ENCODE data around the gene NUDT14.

The NUDT14 gene

GRCh38 chr14:105172476-105172875 is 8.6 kb downstream of the NUDT14 start:
- no peak for DNase-seq

DNA sequence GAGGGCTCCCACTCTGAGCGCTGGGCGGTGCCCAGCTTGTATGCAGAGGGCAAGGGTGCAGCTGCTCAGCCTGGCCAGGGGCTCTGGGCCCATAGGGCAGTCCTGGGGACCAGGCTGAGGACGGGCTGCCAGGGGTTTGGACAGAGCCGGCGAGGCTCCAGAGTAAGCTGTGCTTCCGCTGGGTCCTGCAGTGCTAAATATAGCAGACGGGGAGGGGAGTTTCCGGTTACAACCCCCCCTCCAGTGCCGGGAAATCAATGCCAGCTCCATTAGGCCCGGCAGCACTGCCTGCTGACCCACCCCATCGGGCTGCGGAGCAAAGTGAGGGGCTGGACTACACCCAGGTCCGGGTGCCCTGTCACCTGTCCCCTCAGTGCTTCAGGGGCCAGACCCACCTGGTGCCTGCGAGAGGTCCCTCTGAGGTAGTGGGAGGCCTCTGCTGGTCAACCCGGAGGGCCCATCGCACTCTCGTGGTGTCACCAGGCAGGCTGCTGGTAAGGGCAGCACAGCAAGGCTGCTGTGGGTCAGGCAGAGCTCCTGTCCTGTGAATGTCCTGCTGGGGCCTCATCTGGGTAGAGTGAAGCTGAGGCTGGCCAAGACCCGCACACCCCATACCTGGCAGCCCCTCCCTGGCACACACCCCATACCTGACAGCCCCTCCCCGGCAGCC is 10.0 kb downstream of the NUDT14 start:
- no peak for DNase-seq

DNA sequence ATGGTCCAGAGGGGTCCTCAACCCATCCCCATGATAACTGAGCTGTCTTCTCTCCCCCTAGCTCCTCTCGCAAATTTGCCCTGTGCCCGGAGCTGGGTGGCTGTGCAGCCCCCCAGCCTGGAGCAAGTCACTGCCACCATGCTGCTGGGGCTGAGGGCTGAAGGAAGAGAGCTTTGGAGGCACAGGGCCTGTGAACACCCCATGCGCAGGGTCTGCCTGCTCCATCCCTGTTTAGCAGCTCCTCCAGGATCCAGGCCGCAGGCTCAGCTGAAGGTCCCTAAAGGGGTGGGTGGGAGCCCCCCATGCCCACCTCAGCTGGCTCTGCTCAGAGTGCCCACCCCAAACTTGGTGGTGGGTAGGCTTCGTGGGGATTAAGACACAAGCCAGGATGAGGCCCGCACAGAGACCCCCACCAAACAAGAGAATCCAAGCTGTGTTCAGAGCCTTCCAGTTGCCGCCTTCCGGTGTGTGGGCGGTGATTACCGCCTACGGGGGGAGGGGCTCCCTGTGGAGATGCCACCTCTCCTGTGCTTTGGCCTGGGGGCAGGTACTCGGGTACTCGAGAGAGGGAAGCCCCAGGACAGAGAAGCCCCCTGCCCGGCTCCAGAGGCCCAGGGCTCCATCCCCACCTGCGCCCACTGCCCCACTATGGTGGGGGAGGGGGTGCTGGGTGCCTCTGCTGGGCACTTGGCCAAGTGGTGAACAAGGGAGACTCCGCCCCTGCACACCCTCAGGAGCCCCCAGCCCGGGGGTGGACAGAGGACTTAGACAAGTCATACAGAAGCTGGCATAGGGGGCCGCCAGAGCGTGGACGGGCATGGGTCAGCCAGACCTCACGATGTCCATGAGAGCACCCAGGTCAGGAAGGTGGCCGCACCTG is 11.1 kb downstream of the NUDT14 start:
- no peak for DNase-seq

DNA sequence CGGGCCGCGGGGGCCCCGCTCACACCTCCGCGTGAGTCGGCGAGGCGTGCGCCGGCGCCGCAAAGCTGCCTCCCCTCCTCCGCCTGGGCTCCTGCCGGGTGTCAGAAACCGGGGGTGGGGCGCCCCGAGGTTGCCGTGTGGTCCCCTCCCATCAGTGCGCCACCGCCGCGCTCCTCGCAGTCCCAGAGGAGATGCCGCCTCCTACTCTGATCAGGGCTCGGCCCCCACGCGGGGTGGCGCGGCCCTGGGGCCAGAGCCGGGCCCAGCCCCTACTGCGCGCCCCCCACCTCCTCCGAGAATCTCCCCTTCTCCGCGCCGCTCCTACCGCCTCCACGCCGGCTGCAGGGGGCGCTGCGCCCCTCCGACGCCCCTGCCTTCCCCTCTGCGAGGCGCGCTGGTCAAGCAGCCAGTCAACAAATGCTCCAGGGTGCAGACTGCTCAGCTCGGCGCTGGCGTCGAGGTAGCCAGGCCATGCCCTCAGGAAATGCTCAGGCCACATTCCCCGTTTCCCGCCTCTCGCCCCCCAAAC is 12.1 kb downstream of the NUDT14 start:
- DNase-seq = no peak

DNA sequence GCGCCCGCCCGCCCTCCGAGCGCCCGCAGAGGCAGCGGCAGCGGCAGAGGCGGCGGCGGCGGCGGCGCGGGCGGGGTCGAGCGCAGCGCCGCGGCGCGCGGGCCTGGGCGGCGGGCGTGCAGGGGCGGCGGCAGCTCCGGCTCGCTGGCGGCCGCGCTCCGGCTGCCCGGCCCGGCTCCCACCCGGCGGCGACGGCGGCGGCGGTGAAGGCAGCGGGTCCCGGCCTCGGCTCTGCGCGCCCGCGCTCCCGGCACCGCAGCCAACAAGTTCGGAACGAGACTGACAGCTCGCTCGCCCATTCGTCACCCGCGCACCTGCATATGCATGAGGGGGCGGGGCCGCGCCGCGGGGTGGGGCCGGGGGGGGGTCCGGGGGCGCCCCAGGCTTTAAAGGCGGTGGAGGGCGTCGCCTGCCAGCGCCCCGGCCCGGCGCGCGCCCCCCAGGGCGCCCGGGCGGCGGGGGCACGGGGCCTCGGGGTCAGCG is 12.6 kb downstream of the NUDT14 start, which contains the start of gene JAG2:
JAG2 (minus strand) TSS at position 281 of the 483 bp plus-strand sequence. CDS start 356 bp downstream, outside the sequence.
- no peak for DNase-seq

DNA sequence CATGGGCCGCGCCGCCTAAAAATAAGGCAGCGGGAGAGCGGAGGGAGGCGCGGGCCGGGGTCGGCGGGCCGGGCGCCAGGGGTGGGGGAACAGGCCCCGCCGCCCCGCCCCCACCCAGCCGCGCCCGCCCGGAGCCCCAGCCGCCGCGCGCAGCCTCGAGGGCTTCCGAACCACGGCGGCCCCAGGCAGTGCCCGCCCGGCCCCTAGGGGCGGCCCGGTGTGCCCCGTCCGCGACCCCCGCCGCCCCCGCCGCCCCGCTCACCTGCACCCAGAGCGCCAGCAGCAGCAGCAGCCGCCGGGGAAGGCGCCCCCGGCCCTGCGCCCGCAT is 13.1 kb downstream of the NUDT14 start:
- DNase-seq = no peak

GRCh38 chr14:105167303-105168092 is 13.6 kb downstream of the NUDT14 start:
- no peak for DNase-seq

- no peak for DNase-seq
Observed at GRCh38 chr14:105166571-105167302, 14.4 kb downstream of the NUDT14 start.

GRCh38 chr14:105165761-105166485 is 15.2 kb downstream of the NUDT14 start:
- no peak for DNase-seq

DNA sequence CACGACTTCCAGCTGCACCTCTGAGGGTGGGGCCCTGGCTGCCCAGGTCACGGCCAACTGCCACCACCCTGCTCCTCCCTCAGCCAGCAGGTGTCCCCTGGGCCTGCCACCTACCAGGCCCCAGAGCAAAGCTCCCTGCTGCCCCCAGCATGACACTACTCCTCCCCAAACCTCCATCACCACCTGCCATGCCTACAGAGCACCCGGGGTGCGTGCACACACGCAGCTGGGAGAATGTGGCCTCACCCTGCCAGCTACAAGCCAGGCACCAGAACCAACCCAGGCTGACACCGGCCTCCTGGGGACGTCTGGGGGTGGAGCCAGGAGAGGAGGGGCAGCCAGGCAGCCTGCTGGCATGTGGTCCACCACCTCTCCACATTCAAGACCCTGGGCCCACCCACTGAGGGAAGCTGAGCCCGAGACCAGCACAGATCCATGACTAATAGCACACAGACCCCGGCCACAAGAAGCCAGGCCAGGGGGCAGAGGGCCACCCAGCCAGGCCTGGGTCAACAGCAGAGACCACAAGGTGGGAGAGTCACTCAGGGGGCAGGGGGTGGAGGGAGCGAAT is 15.9 kb downstream of the NUDT14 start:
- DNase-seq = no peak

- no peak for DNase-seq
Observed at GRCh38 chr14:105163040-105163742, 17.9 kb downstream of the NUDT14 start.

DNA sequence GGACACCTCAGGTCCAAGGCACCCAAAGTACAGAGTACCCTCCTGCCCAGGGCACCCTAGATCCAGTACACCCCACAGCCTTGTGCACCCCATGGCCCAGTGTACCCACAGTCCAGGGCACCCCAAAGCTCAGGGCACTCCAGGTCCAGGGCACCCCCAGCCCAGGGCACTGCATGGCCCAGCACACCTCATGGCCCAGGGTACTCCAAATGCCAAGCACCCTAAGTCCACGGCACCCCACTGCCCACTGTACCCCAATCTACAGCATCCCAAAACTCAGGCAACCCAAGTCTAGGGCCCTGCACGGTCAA is 18.5 kb downstream of the NUDT14 start:
- DNase-seq = no peak

- no peak for DNase-seq
Observed at GRCh38 chr14:105161964-105162668, 19.0 kb downstream of the NUDT14 start.

- no peak for DNase-seq
Observed at GRCh38 chr14:105161309-105161708, 19.8 kb downstream of the NUDT14 start.

GRCh38 chr14:105160776-105161175 is 20.3 kb downstream of the NUDT14 start:
- no peak for DNase-seq

DNA sequence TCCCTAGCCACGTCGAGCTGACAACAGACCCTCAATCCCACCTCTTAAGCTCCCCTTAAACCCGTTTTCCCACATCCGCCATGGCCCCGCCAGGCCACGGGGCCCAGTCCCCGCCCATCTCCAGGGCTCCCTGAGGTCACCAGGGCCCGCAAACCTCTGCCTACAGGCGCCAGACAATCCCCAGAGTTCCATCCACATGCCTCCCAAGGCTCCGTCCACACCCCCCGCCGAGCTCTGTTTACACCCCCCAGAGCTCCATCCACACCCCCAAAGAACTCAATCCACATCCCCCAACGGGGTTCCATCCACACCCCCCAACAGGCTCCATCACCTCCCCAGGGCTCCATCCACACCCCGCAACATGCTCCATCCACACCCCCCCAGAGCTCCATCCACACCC is 21.8 kb downstream of the NUDT14 start:
- DNase-seq = no peak

DNA sequence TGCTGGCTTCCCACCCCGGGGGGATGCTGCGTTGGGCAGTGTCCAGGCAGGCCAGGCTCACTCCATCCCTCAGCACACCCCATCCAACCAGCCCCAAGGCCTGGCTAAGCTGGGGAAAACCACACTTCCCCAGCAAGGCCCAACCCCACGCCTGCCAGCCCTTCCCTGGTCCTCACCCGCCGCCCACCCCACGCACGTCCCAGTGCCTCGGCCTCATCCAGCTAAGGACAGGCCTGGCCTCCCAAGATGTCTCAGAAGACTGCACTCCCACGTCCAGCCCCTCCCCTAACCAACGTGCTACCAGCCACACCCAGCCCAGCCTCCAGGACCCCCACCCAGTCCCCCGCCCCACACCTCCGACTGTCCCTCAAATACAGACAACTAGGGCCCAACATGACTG is 22.3 kb downstream of the NUDT14 start:
- no peak for DNase-seq

- no peak for DNase-seq
Observed at GRCh38 chr14:105157872-105158271, 23.2 kb downstream of the NUDT14 start.

DNA sequence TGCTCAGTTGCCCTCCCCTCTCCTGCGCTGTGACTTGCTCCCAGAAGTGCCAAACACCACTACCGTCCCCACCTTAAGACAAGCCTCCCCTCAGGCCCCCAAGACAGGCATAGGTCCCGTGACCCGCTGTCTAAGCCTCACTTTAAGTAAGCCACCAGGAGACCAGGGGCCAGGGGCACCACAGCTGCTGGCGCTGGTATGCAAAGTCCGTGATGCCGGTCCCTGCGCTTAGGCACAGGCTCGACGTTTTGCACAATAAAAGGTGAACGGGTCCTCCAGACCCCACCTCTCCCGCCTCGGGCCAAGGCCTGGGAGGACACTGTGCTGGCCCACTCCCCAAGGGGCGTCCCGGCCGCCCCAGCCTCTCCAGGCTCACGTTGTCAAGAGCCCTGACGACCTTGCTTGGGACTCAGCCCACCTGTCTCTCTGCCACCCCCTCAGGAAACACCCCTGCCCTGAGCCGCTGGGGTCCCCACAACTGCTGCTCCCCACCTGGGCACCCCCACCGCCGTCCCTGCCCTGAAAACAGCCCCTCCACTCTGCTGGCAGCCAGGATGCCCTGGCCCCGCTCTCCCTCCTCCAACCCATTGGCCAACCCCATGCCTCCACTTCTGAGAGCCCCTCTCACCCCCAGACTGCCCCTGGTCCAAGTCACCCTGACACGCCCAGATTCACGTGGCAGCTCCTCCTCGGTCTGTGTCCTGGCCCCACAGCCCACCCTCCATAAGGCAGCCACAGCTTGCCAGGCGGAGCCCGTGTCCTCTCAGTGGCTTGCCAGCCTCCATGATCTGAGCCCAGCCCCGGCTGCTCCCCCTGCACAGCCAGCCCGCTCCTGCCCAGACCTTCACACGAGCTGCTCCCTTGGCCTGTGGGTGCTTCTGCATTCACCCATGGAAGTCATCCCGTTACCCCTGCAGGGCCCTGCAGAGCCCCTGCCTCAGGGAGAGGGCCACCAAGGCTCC is 24.4 kb downstream of the NUDT14 start:
- DNase-seq = no peak

All from right hindlimb (tissue), 1 donor.